OCI-LY7 (cell line): Measurements from ENCODE around the gene PLXNA4. TPM values are rescaled to one million over a fixed set of nuclear protein-coding genes. Genes with fewer than 3 reads are reported as not detected.

Experiments
- BruUV-seq: library from RNA; stranded (reverse); fragments of 400-500 nt; replicated peaks from 2 replicates; lab custom pipeline; 2021; lab: Mats Ljungman, UMichigan
- CTCF ChIA-PET: fragments of 300-600 bp; sonication (Branson Sonifier 250); formaldehyde crosslinking; loops from one replicate; lab custom pipeline; 2022; ENCODE audit warnings: antibody characterized with exemption; ENCODE audit not compliant: unreplicated experiment; lab: Charles Lee
- POLR2A ChIA-PET: fragments of 300-600 bp; sonication (Branson Sonifier 250); formaldehyde crosslinking; loops from one replicate; lab custom pipeline; 2022; ENCODE audit warnings: antibody characterized with exemption; lab: Charles Lee
- DNase-seq: peaks from one replicate; pipeline ENCODE4 v3.0.0-alpha.2; 2015; ENCODE audit warnings: low spot score
- H2AFZ ChIP-seq: fragments of 200-600 bp; sonication (generic), shearing (Covaris generic); 2 replicates; pipeline ENCODE4 v1.6.1; 2014; ENCODE audit warnings: mild to moderate bottlenecking, antibody characterized with exemption, low read length, moderate library complexity
- H3K27ac ChIP-seq: fragments of 200-600 bp; sonication (generic); 2 replicates; pipeline ENCODE4 v1.5.1; 2014; ENCODE audit warnings: mixed run types, low read depth, mild to moderate bottlenecking, moderate library complexity, low read length, inconsistent platforms; ENCODE audit not compliant: poor library complexity, severe bottlenecking
- H3K36me3 ChIP-seq: fragments of 200-600 bp; sonication (generic); 2 replicates; pipeline ENCODE4 v1.6.1; 2014; ENCODE audit warnings: mild to moderate bottlenecking, antibody characterized with exemption, low read length, moderate library complexity, mixed read lengths; ENCODE audit not compliant: insufficient read depth
- H3K4me1 ChIP-seq: fragments of 200-600 bp; sonication (generic); 2 replicates; pipeline ENCODE4 v1.5.1; 2014; ENCODE audit warnings: mild to moderate bottlenecking, low read length; ENCODE audit not compliant: insufficient read depth, poor library complexity, severe bottlenecking
- H3K4me2 ChIP-seq: fragments of 200-600 bp; sonication (generic); 2 replicates; pipeline ENCODE4 v1.6.1; 2014; ENCODE audit warnings: mild to moderate bottlenecking, low read length
- H3K4me3 ChIP-seq: fragments of 200-600 bp; sonication (generic); 2 replicates; pipeline ENCODE4 v1.5.1; 2014; ENCODE audit warnings: mild to moderate bottlenecking, low read depth, low read length; ENCODE audit not compliant: poor library complexity, severe bottlenecking
- H3K79me2 ChIP-seq: fragments of 200-600 bp; sonication (generic); 2 replicates; pipeline ENCODE4 v1.6.1; 2016; ENCODE audit warnings: low read depth, mild to moderate bottlenecking, low read length, moderate library complexity, mixed read lengths; ENCODE audit not compliant: insufficient read depth
- H3K9me2 ChIP-seq: fragments of 200-600 bp; sonication (generic); 2 replicates; pipeline ENCODE4 v1.6.1; 2016; ENCODE audit warnings: mild to moderate bottlenecking, low read length, mixed read lengths; ENCODE audit not compliant: insufficient read depth
- H3K9me3 ChIP-seq: fragments of 200-600 bp; sonication (generic); 2 replicates; pipeline ENCODE4 v1.6.1; 2014; ENCODE audit warnings: mild to moderate bottlenecking, mixed run types, low read length, mixed read lengths
- H4K20me1 ChIP-seq: fragments of 200-600 bp; sonication (generic); 2 replicates; pipeline ENCODE4 v1.6.1; 2014; ENCODE audit warnings: mild to moderate bottlenecking, antibody characterized with exemption, low read length, moderate library complexity, mixed read lengths; ENCODE audit not compliant: insufficient read depth
- EZH2phosphoT487 ChIP-seq: fragments of 200-600 bp; sonication (generic); IDR thresholded peaks from 2 replicates; pipeline ENCODE4 v1.6.1; 2018; ENCODE audit warnings: low read depth, borderline replicate concordance, mild to moderate bottlenecking, mixed run types, antibody characterized with exemption, low read length, moderate library complexity, mixed read lengths
- intact Hi-C: fragments of 100-400 bp; cut with micrococcal nuclease; formaldehyde crosslinking; loops from one replicate; pipeline ENCODE4 v1.10.0; 2022; ENCODE audit not compliant: unreplicated experiment
- total RNA-seq, 2 experiments: library from RNA; depleted of rRNA in 1 of 2; stranded (reverse); fragments of >200 nt in 1 of 2; shearing (Covaris generic) in 1 of 2; gene quantifications; 2 replicates each; pipeline ENCODE4 v1.2.3, GENCODE V29; 2014 to 2022
- TF ChIP-seq, protein P1 (sequence below): fragments of 200-600 bp; sonication (generic); conservative IDR thresholded peaks from 2 replicates; pipeline ENCODE4 v1.5.1; 2014; ENCODE audit warnings: mild to moderate bottlenecking, antibody characterized with exemption, low read length, moderate library complexity, mixed read lengths

Gene PLXNA4
- total RNA-seq, 2 experiments from 2014 or later = not detected

GRCh38 chr7:132387596-132387995 is 188.7 kb downstream of the PLXNA4 start:
- Histone ChIP-seq H3K4me1 (no peaks in the 10 kb centered on the region), H3K36me3 (no peaks in the 10 kb centered on the region), H3K79me2 (no peaks in the 10 kb centered on the region), H3K4me2 (no peak overlapping the region), H3K27ac (no peak overlapping the region), H2AFZ (no peak overlapping the region), H3K9me2 (no peaks in the 10 kb centered on the region), H3K9me3 (no peaks in the 10 kb centered on the region), H4K20me1 (no peaks in the 10 kb centered on the region), H3K4me3 (no peak overlapping the region)
- no TSS peak for BruUV-seq
- POLR2A ChIA-PET = interaction anchor here (0.7 kb wide), 1 partner anchor 123 kb away, joined by 3 read pairs; no protein-coding TSS in a partner anchor
- CTCF ChIA-PET = no interaction called here
- no peak for DNase-seq
- intact Hi-C loops = no loop called here
- TF ChIP-seq EZH2phosphoT487 = no peak
- TF ChIP-seq, protein P1, sequence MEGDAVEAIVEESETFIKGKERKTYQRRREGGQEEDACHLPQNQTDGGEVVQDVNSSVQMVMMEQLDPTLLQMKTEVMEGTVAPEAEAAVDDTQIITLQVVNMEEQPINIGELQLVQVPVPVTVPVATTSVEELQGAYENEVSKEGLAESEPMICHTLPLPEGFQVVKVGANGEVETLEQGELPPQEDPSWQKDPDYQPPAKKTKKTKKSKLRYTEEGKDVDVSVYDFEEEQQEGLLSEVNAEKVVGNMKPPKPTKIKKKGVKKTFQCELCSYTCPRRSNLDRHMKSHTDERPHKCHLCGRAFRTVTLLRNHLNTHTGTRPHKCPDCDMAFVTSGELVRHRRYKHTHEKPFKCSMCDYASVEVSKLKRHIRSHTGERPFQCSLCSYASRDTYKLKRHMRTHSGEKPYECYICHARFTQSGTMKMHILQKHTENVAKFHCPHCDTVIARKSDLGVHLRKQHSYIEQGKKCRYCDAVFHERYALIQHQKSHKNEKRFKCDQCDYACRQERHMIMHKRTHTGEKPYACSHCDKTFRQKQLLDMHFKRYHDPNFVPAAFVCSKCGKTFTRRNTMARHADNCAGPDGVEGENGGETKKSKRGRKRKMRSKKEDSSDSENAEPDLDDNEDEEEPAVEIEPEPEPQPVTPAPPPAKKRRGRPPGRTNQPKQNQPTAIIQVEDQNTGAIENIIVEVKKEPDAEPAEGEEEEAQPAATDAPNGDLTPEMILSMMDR = no peak

DNA sequence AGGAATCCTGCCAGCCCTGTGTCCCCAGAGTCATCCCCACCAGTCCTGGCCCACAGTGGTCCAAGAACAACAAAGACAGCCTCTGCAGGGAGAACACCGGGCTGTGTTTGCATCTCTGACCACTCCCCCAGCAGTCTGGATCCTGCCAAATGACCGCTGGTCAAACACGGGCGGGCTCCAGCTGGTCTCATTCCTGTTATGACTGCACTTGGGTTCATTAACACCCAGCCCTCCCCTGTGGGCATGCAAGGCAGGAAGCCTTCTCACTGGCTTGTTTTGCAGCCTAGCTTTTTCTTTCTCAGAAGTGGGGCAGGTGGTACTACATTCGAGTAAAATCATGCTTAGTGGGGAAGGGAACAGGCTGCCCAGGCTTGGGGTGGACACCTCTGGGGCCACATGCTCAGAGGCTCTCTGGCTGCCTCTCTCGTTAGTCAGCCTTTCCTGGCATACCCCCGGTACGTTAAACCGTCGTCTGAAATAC is 190.0 kb downstream of the PLXNA4 start:
- H3K4me2 ChIP-seq = no peak overlapping the region
- H3K79me2 ChIP-seq = no peaks in the 10 kb centered on the region
- ChIA-PET CTCF (no interaction called here), POLR2A (no interaction called here)
- TF ChIP-seq EZH2phosphoT487 = no peak
- TF ChIP-seq, protein P1 = no peak
- BruUV-seq = no TSS peak
- H2AFZ ChIP-seq = no peak overlapping the region
- no peak overlapping the region for H3K27ac ChIP-seq
- no peaks in the 10 kb centered on the region for H3K36me3 ChIP-seq
- H3K9me2 ChIP-seq = no peaks in the 10 kb centered on the region
- no peak for DNase-seq
- intact Hi-C loops = no loop called here
- no peaks in the 10 kb centered on the region for H3K9me3 ChIP-seq
- H4K20me1 ChIP-seq = no peaks in the 10 kb centered on the region
- H3K4me3 ChIP-seq = no peak overlapping the region
- H3K4me1 ChIP-seq = no peaks in the 10 kb centered on the region

- no peak for DNase-seq
- no peak overlapping the region for H2AFZ ChIP-seq
- H3K9me3 ChIP-seq = no peaks in the 10 kb centered on the region
- H4K20me1 ChIP-seq = no peaks in the 10 kb centered on the region
- H3K9me2 ChIP-seq = no peaks in the 10 kb centered on the region
- no peak for TF ChIP-seq EZH2phosphoT487
- TF ChIP-seq, protein P1 = no peak
- no peak overlapping the region for H3K4me3 ChIP-seq
- H3K27ac ChIP-seq = no peak overlapping the region
- no TSS peak for BruUV-seq
- ChIA-PET CTCF (no interaction called here), POLR2A (no interaction called here)
- intact Hi-C loops = no loop called here
- no peak overlapping the region for H3K4me2 ChIP-seq
- H3K4me1 ChIP-seq = no peaks in the 10 kb centered on the region
- H3K79me2 ChIP-seq = no peaks in the 10 kb centered on the region
- H3K36me3 ChIP-seq = no peaks in the 10 kb centered on the region
Observed at GRCh38 chr7:132383962-132384361, 192.3 kb downstream of the PLXNA4 start.
